ENCODE results near the gene WWTR1.

The WWTR1 gene

GRCh38 chr3:149583921-149584635, 73.7 kb downstream of the WWTR1 start:
- no peak overlapping the region for H3K27ac Mint-ChIP-seq
- no peaks in the 10 kb centered on the region for H3K9me3 Mint-ChIP-seq
- H3K4me1 Mint-ChIP-seq (ENCODE audit: low read depth), result no peaks in the 10 kb centered on the region
- intact Hi-C loops (cut with micrococcal nuclease), result no loop called here
- H3K36me3 Mint-ChIP-seq (ENCODE audit: low read depth), result no peaks in the 10 kb centered on the region
- peaks cover 65% of the 10 kb centered on the region for H3K27me3 Mint-ChIP-seq
- no peak overlapping the region for H3K4me3 Mint-ChIP-seq

GRCh38 chr3:149582395-149582794, 75.4 kb downstream of the WWTR1 start:
- H3K36me3 Mint-ChIP-seq (ENCODE audit: low read depth), result no peaks in the 10 kb centered on the region
- peaks cover 63% of the 10 kb centered on the region for H3K27me3 Mint-ChIP-seq
- no peak overlapping the region for H3K4me3 Mint-ChIP-seq
- intact Hi-C loops (cut with micrococcal nuclease), result no loop called here
- no peaks in the 10 kb centered on the region for H3K4me1 Mint-ChIP-seq (ENCODE audit: low read depth)
- H3K9me3 Mint-ChIP-seq, result no peaks in the 10 kb centered on the region
- no peak overlapping the region for H3K27ac Mint-ChIP-seq

- Mint-ChIP-seq H3K27ac (no peak overlapping the region), H3K9me3 (no peaks in the 10 kb centered on the region), H3K36me3 (ENCODE audit: low read depth) (no peaks in the 10 kb centered on the region), H3K27me3 (peaks cover 61% of the 10 kb centered on the region), H3K4me3 (no peak overlapping the region), H3K4me1 (ENCODE audit: low read depth) (no peaks in the 10 kb centered on the region)
- intact Hi-C loops (cut with micrococcal nuclease), result no loop called here
Observed at GRCh38 chr3:149581681-149582370, 76.0 kb downstream of the WWTR1 start.

GRCh38 chr3:149581248-149581647, 76.6 kb downstream of the WWTR1 start:
- peaks cover 3% of the 10 kb centered on the region for H3K4me1 Mint-ChIP-seq (ENCODE audit: low read depth)
- no peak overlapping the region for H3K27ac Mint-ChIP-seq
- H3K36me3 Mint-ChIP-seq (ENCODE audit: low read depth), result no peaks in the 10 kb centered on the region
- H3K9me3 Mint-ChIP-seq, result no peaks in the 10 kb centered on the region
- intact Hi-C loops (cut with micrococcal nuclease), result no loop called here
- peaks cover 62% of the 10 kb centered on the region for H3K27me3 Mint-ChIP-seq
- H3K4me3 Mint-ChIP-seq, result no peak overlapping the region

- intact Hi-C loops (cut with micrococcal nuclease), result no loop called here
- no peak overlapping the region for H3K27ac Mint-ChIP-seq
Observed at GRCh38 chr3:149579838-149580542, 77.8 kb downstream of the WWTR1 start.

GRCh38 chr3:149579161-149579560, 78.7 kb downstream of the WWTR1 start:
- intact Hi-C loops (cut with micrococcal nuclease), result no loop called here
- H3K27ac Mint-ChIP-seq, result no peak overlapping the region
- H3K4me1 Mint-ChIP-seq (ENCODE audit: low read depth), result peaks cover 6% of the 10 kb centered on the region
- H3K36me3 Mint-ChIP-seq (ENCODE audit: low read depth), result no peaks in the 10 kb centered on the region
- H3K9me3 Mint-ChIP-seq, result no peaks in the 10 kb centered on the region
- H3K27me3 Mint-ChIP-seq, result peaks cover 64% of the 10 kb centered on the region
- H3K4me3 Mint-ChIP-seq, result no peak overlapping the region

More at GRCh38 chr3:149579838-149580542, 77.8 kb downstream of the WWTR1 start:
- Mint-ChIP-seq H3K27me3 (peaks cover 66% of the 10 kb centered on the region), H3K4me1 (ENCODE audit: low read depth) (peaks cover 6% of the 10 kb centered on the region), H3K9me3 (no peaks in the 10 kb centered on the region), H3K36me3 (ENCODE audit: low read depth) (no peaks in the 10 kb centered on the region), H3K4me3 (no peak overlapping the region)

- intact Hi-C loops (cut with micrococcal nuclease), result no loop called here
- Mint-ChIP-seq H3K4me1 (ENCODE audit: low read depth) (peaks cover 6% of the 10 kb centered on the region), H3K27ac (no peak overlapping the region), H3K36me3 (ENCODE audit: low read depth) (no peaks in the 10 kb centered on the region), H3K27me3 (peaks cover 66% of the 10 kb centered on the region), H3K9me3 (no peaks in the 10 kb centered on the region), H3K4me3 (no peak overlapping the region)
Observed at GRCh38 chr3:149577801-149578200, 80.0 kb downstream of the WWTR1 start.

GRCh38 chr3:149575961-149576564, 81.8 kb downstream of the WWTR1 start:
- no peak overlapping the region for H3K27ac Mint-ChIP-seq
- H3K9me3 Mint-ChIP-seq, result no peaks in the 10 kb centered on the region
- no peak overlapping the region for H3K4me3 Mint-ChIP-seq
- peaks cover 67% of the 10 kb centered on the region for H3K27me3 Mint-ChIP-seq
- H3K36me3 Mint-ChIP-seq (ENCODE audit: low read depth), result no peaks in the 10 kb centered on the region
- intact Hi-C loops (cut with micrococcal nuclease), result no loop called here
- peaks cover 6% of the 10 kb centered on the region for H3K4me1 Mint-ChIP-seq (ENCODE audit: low read depth)

GRCh38 chr3:149575213-149575960, 82.4 kb downstream of the WWTR1 start:
- H3K27me3 Mint-ChIP-seq, result peaks cover 61% of the 10 kb centered on the region
- H3K36me3 Mint-ChIP-seq (ENCODE audit: low read depth), result no peaks in the 10 kb centered on the region
- no peaks in the 10 kb centered on the region for H3K9me3 Mint-ChIP-seq
- H3K4me1 Mint-ChIP-seq (ENCODE audit: low read depth), result peaks cover 6% of the 10 kb centered on the region
- no peak overlapping the region for H3K27ac Mint-ChIP-seq
- intact Hi-C loops (cut with micrococcal nuclease), result no loop called here
- no peak overlapping the region for H3K4me3 Mint-ChIP-seq

GRCh38 chr3:149572796-149573414, 84.9 kb downstream of the WWTR1 start:
- H3K9me3 Mint-ChIP-seq, result no peaks in the 10 kb centered on the region
- peaks cover 6% of the 10 kb centered on the region for H3K4me1 Mint-ChIP-seq (ENCODE audit: low read depth)
- peaks cover 55% of the 10 kb centered on the region for H3K27me3 Mint-ChIP-seq
- intact Hi-C loops (cut with micrococcal nuclease), result no loop called here
- no peaks in the 10 kb centered on the region for H3K36me3 Mint-ChIP-seq (ENCODE audit: low read depth)
- no peak overlapping the region for H3K27ac Mint-ChIP-seq
- no peak overlapping the region for H3K4me3 Mint-ChIP-seq

- H3K27ac Mint-ChIP-seq, result no peak overlapping the region
- no peaks in the 10 kb centered on the region for H3K36me3 Mint-ChIP-seq (ENCODE audit: low read depth)
- intact Hi-C loops (cut with micrococcal nuclease), result no loop called here
- peaks cover 4% of the 10 kb centered on the region for H3K4me1 Mint-ChIP-seq (ENCODE audit: low read depth)
- no peak overlapping the region for H3K4me3 Mint-ChIP-seq
- H3K27me3 Mint-ChIP-seq, result peaks cover 52% of the 10 kb centered on the region
- no peaks in the 10 kb centered on the region for H3K9me3 Mint-ChIP-seq
Observed at GRCh38 chr3:149571381-149571780, 86.4 kb downstream of the WWTR1 start.

- Mint-ChIP-seq H3K36me3 (ENCODE audit: low read depth) (no peaks in the 10 kb centered on the region), H3K4me3 (no peak overlapping the region), H3K27ac (no peak overlapping the region), H3K27me3 (peaks cover 48% of the 10 kb centered on the region), H3K9me3 (no peaks in the 10 kb centered on the region), H3K4me1 (ENCODE audit: low read depth) (no peaks in the 10 kb centered on the region)
- intact Hi-C loops (cut with micrococcal nuclease), result no loop called here
Observed at GRCh38 chr3:149570016-149570415, 87.8 kb downstream of the WWTR1 start.

GRCh38 chr3:149567381-149567780, 90.4 kb downstream of the WWTR1 start:
- intact Hi-C loops (cut with micrococcal nuclease), result loop anchor here (10.0 kb wide), 1 partner anchor 147 kb away; no protein-coding TSS in a partner anchor
- Mint-ChIP-seq H3K9me3 (no peaks in the 10 kb centered on the region), H3K27ac (no peak overlapping the region), H3K27me3 (peaks cover 44% of the 10 kb centered on the region), H3K4me1 (ENCODE audit: low read depth) (no peaks in the 10 kb centered on the region), H3K36me3 (ENCODE audit: low read depth) (no peaks in the 10 kb centered on the region), H3K4me3 (no peak overlapping the region)
